GM12878 (cell line): ENCODE data around the gene RGS2. TPM values are rescaled to one million over a fixed set of nuclear protein-coding genes. Genes with fewer than 3 reads are reported as not detected.
A peak's percentile ranks its signal among the peaks of the same experiment; 100 is the strongest.

Experiments
- ATAC-seq: fragments of 200-7000 bp; cut with Tn5 transposase; 3 replicates; pipeline ENCODE4 v1.9.1; 2020; ENCODE audit warnings: mild to moderate bottlenecking, moderate library complexity
- BruUV-seq: library from RNA; stranded (reverse); fragments of 400-500 nt; replicated peaks from 2 replicates; lab custom pipeline; 2021; lab: Mats Ljungman, UMichigan
- CTCF ChIA-PET: fragments of 300-600 bp; sonication (Branson Sonifier 250); formaldehyde crosslinking; extraction: SDS; loops from one replicate; lab custom pipeline; 2021; ENCODE audit warnings: inconsistent platforms; lab: Yijun Ruan, JAX
- POLR2A ChIA-PET: fragments of 350-600 bp; formaldehyde crosslinking; extraction: SDS; loops from one replicate; lab custom pipeline; 2021; ENCODE audit warnings: inconsistent platforms; lab: Charles Lee
- RAD21 ChIA-PET: fragments of 300-600 bp; sonication (Branson Sonifier 250); formaldehyde crosslinking; loops from one replicate; lab custom pipeline; 2023; ENCODE audit warnings: antibody characterized with exemption; ENCODE audit not compliant: unreplicated experiment; lab: Charles Lee
- SMC1A ChIA-PET: fragments of 300-600 bp; sonication (Branson Sonifier 250); formaldehyde crosslinking; loops from one replicate; lab custom pipeline; 2023; ENCODE audit not compliant: unreplicated experiment, uncharacterized antibody; lab: Charles Lee
- DNase-seq: peaks from one replicate; pipeline ENCODE4 v3.0.0-alpha.2; 2011; ENCODE audit warnings: low read depth, low spot score
- FAIRE-seq: peaks from 3 replicates; lab custom pipeline; 2011; peaks lifted over from hg19 to GRCh38; lab: Jason Lieb, UNC
- H2AFZ ChIP-seq: 2 replicates; pipeline ENCODE4 v1.6.0; 2011; ENCODE audit warnings: low read depth, low read length, control low read depth; ENCODE audit not compliant: control insufficient read depth
- H3K27ac ChIP-seq: 2 replicates; pipeline ENCODE4 v1.5.1; 2011; ENCODE audit warnings: control low read depth; ENCODE audit not compliant: control insufficient read depth, insufficient read depth
- H3K27me3 ChIP-seq, 2 experiments: replicated peaks in 1 of 2; 2 replicates each; pipeline versions ENCODE4 v1.6.0 to v1.6.1; 2011; ENCODE audit warnings: low read length in 1 of 2; ENCODE audit not compliant: control insufficient read depth in 2 of 2, insufficient read depth in 2 of 2
- H3K36me3 ChIP-seq, 2 experiments: 2 replicates each; pipeline ENCODE4 v1.5.1; 2011; ENCODE audit warnings: low read length in 1 of 2; ENCODE audit not compliant: control insufficient read depth in 2 of 2, insufficient read depth in 2 of 2
- H3K4me1 ChIP-seq: 2 replicates; pipeline ENCODE4 v1.6.1; 2011; ENCODE audit warnings: mild to moderate bottlenecking, low read length, moderate library complexity, mixed read lengths; ENCODE audit not compliant: control insufficient read depth, insufficient read depth
- H3K4me2 ChIP-seq: 2 replicates; pipeline ENCODE4 v1.6.0; 2011; ENCODE audit warnings: control low read depth; ENCODE audit not compliant: control insufficient read depth, insufficient read depth
- H3K4me3 ChIP-seq: fragments of 200-600 bp; sonication (generic); 2 replicates; pipeline ENCODE4 v1.5.1; 2016
- H3K79me2 ChIP-seq: 2 replicates; pipeline ENCODE4 v1.6.0; 2011; ENCODE audit warnings: low read length; ENCODE audit not compliant: control insufficient read depth, insufficient read depth
- H3K9ac ChIP-seq: 2 replicates; pipeline ENCODE4 v1.8.0; 2011; ENCODE audit warnings: low read length, control low read depth, mixed read lengths; ENCODE audit not compliant: control insufficient read depth, insufficient read depth
- H3K9me3 ChIP-seq: replicated peaks from 3 replicates; pipeline ENCODE4 v1.5.1; 2011; ENCODE audit warnings: mild to moderate bottlenecking, low read length; ENCODE audit not compliant: control insufficient read depth, insufficient read depth
- H4K20me1 ChIP-seq: 2 replicates; pipeline ENCODE4 v1.6.0; 2011; ENCODE audit not compliant: control insufficient read depth, insufficient read depth
- BHLHE40 ChIP-seq, 2 experiments: fragments of 450-650 bp in 1 of 2; IDR thresholded peaks; 2 replicates each; pipeline ENCODE4 v1.6.1; 2011 to 2017; ENCODE audit warnings: low read depth in 2 of 2, borderline replicate concordance in 1 of 2, improper control_type of control experiment in 1 of 2, low read length in 1 of 2, mild to moderate bottlenecking in 1 of 2
- FOS ChIP-seq: IDR thresholded peaks from 3 replicates; pipeline ENCODE4 v1.6.1; 2011; ENCODE audit warnings: borderline replicate concordance; ENCODE audit not compliant: insufficient read length; ENCODE audit errors: extremely low read depth
- GABPA ChIP-seq: IDR thresholded peaks from 2 replicates; pipeline ENCODE4 v1.6.1; 2014; ENCODE audit warnings: antibody characterized with exemption, low read depth, mild to moderate bottlenecking, inconsistent platforms
- LARP7 ChIP-seq: fragments of 450-650 bp; IDR thresholded peaks from 2 replicates; pipeline ENCODE4 v1.6.1; 2017; ENCODE audit warnings: mild to moderate bottlenecking
- SMARCA5 ChIP-seq: fragments of 450-650 bp; IDR thresholded peaks from 2 replicates; pipeline ENCODE4 v1.6.1; 2017; ENCODE audit warnings: mild to moderate bottlenecking
- TARDBP ChIP-seq: IDR thresholded peaks from 2 replicates; pipeline ENCODE4 v1.6.1; 2016; ENCODE audit warnings: borderline replicate concordance
- TBL1XR1 ChIP-seq: IDR thresholded peaks from 2 replicates; pipeline ENCODE4 v1.6.1; 2012; ENCODE audit warnings: low read depth, low read length, improper control_type of control experiment
- USF1 ChIP-seq: IDR thresholded peaks from 2 replicates; pipeline ENCODE4 v1.6.1; 2011; ENCODE audit warnings: borderline replicate concordance, low read depth, mild to moderate bottlenecking, moderate library complexity, mixed read lengths, low read length; ENCODE audit not compliant: insufficient read depth; ENCODE audit errors: extremely low read length
- ZBTB11 ChIP-seq: fragments of 450-650 bp; formaldehyde crosslinking; IDR thresholded peaks from 2 replicates; pipeline ENCODE4 v1.5.0; 2022; ENCODE audit warnings: mild to moderate bottlenecking, missing genetic modification characterization
- ZBTB4 ChIP-seq: fragments of 450-650 bp; formaldehyde crosslinking; IDR thresholded peaks from 2 replicates; pipeline ENCODE4 v1.4.0; 2022; ENCODE audit warnings: mild to moderate bottlenecking, moderate library complexity
- WGBS: methylation state at CpG from one replicate; pipeline ENCODE4 v1.1.6; 2016; ENCODE audit warnings: low lambda C conversion rate; ENCODE audit not compliant: insufficient replicate concordance, insufficient coverage; ENCODE audit errors: missing lambda C conversion rate; 5-methylcytosine and 5-hydroxymethylcytosine counted together
- in situ Hi-C: fragments of 300-500 bp; cut with MboI; formaldehyde crosslinking; loops from 9 replicates; pipeline ENCODE4 v1.14.3; 2018; ENCODE audit warnings: mixed read lengths
- intact Hi-C: fragments of 100-400 bp; cut with micrococcal nuclease; formaldehyde crosslinking; loops from one replicate; pipeline ENCODE4 v1.14.2; 2022; ENCODE audit not compliant: unreplicated experiment
- polyA plus RNA-seq, 11 experiments: library from polyadenylated mRNA; depleted of rRNA in 4 of 11; unstranded in 6 of 11; stranded (reverse) in 5 of 11; fragments of >200 nt; fragmentation: Nextera tagmentation in 4 of 11; fragmentation: Illumina TruSeq in 1 of 11; extraction: Ambion mirVana in 4 of 11; extraction: Trizol in 1 of 11; gene quantifications; 1 replicate in 1 of 11; 2 replicates in 10 of 11; pipeline versions ENCODE4 v1.2.1 to v1.2.3, GENCODE V29; 2011 to 2016; ENCODE audit warnings: inconsistent platforms in 2 of 11, missing spikeins in 2 of 11, low read depth in 1 of 11
- total RNA-seq, 4 experiments: library from RNA; depleted of rRNA in 3 of 4; stranded (reverse); fragments of >200 nt in 3 of 4; fragmentation: Illumina TruSeq in 1 of 4; extraction: Trizol in 1 of 4; gene quantifications; 2 replicates each; pipeline versions ENCODE4 v1.2.1 to v1.2.3, GENCODE V29; 2013 to 2021
- TF ChIP-seq, protein P1 (sequence below): IDR thresholded peaks from 2 replicates; pipeline ENCODE4 v1.6.1; 2011; ENCODE audit warnings: borderline replicate concordance, low read depth, mild to moderate bottlenecking, moderate library complexity, low read length; ENCODE audit not compliant: insufficient read depth, poor library complexity, severe bottlenecking
- TF ChIP-seq, protein P2 (sequence below): fragments of 450-650 bp; IDR thresholded peaks from 2 replicates; pipeline ENCODE4 v1.6.1; 2017; ENCODE audit warnings: borderline replicate concordance

The RGS2 gene
- total and polyA plus RNA-seq, 10 of the 15 experiments (the other 5 are each of a cell fraction or from before 2014, with no cell fraction given) = 0.27 to 2.3 (median 0.98) TPM

DNA sequence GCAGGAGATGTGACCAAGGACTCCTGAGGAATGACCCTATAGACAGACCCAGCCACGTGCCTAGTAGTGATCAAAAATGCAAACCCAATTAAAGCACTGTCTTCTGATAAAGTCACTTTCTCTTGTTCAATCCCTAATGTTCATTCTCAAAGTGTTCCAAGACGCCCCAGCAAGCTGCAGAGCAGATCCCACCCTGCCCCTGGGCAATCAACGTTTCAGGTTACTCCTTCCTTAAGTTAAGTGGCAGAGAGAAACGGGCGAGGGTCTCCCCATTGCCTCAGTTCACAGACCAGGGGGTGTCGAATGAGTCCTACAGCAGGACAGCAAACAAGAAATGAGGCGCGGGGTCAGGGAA, 699 bp upstream of the RGS2 start:
- no peak for FAIRE-seq
- CTCF ChIA-PET = interaction anchor here (0.9 to 13.5 kb wide), 21 partner anchors 7 to 356 kb away, joined by 3 to 168 read pairs (median 7); partner anchors contain the start of gene CDC73
- POLR2A ChIA-PET = interaction anchor here (1.8 kb wide), 1 partner anchor 248 kb away, joined by 6 read pairs; no protein-coding TSS in a partner anchor
- Histone ChIP-seq H3K9ac (peak overlapping the region; percentile 17; the same call in 1 of the 2 replicates), H3K79me2 (no peaks in the 10 kb centered on the region), H2AFZ (peak overlapping the region; percentile 77), H3K4me2 (peak overlapping the region; percentile 52), H3K27ac (no peak overlapping the region), H3K4me1 (peaks cover 11% of the 10 kb centered on the region), H3K4me3 (peak overlapping the region; percentile 66), H3K9me3 (no peaks in the 10 kb centered on the region), H3K27me3 (peaks cover 0 to 5% of the 10 kb centered on the region in 2 experiments; a peak in 2 of 4 replicates), H3K36me3 (no peaks in the 10 kb centered on the region), H4K20me1 (no peaks in the 10 kb centered on the region)
- RAD21 ChIA-PET = interaction anchor here (1.0 to 6.2 kb wide), 13 partner anchors 75 to 332 kb away, joined by 3 to 61 read pairs (median 4); no protein-coding TSS in a partner anchor
- in situ Hi-C loops = loop anchor here (5.0 kb wide), 1 partner anchor 209 kb away; no protein-coding TSS in a partner anchor
- no peak for DNase-seq
- SMC1A ChIA-PET = interaction anchor here (1.0 to 13.8 kb wide), 16 partner anchors 7 to 333 kb away, joined by 3 to 114 read pairs (median 8); partner anchors contain the start of genes CDC73, RO60 and UCHL5
- intact Hi-C loops = loop anchor here (2.0 to 5.0 kb wide), 2 partner anchors 196 to 313 kb away; no protein-coding TSS in a partner anchor
- TSS peak; percentile 86 for BruUV-seq
- no peak for ATAC-seq
- 2% methylated on average over 8 of the region's 8 CpGs for WGBS
- TF ChIP-seq USF1 (no peak), ZBTB11 (CRISPR knock-in tag) (no peak), ZBTB4 (CRISPR knock-in tag) (no peak), TBL1XR1 (no peak), BHLHE40 (IDR thresholded peaks at IDR 0.05; ENCODE audit: borderline replicate concordance in 1 of 2, low read depth in 2 of 2, low read length in 1 of 2) (no peak), FOS (no peak), TARDBP (no peak), LARP7 (no peak), GABPA (no peak), SMARCA5 (no peak)
- TF ChIP-seq, protein P1, sequence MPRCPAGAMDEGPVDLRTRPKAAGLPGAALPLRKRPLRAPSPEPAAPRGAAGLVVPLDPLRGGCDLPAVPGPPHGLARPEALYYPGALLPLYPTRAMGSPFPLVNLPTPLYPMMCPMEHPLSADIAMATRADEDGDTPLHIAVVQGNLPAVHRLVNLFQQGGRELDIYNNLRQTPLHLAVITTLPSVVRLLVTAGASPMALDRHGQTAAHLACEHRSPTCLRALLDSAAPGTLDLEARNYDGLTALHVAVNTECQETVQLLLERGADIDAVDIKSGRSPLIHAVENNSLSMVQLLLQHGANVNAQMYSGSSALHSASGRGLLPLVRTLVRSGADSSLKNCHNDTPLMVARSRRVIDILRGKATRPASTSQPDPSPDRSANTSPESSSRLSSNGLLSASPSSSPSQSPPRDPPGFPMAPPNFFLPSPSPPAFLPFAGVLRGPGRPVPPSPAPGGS = no peak
- TF ChIP-seq, protein P2, sequence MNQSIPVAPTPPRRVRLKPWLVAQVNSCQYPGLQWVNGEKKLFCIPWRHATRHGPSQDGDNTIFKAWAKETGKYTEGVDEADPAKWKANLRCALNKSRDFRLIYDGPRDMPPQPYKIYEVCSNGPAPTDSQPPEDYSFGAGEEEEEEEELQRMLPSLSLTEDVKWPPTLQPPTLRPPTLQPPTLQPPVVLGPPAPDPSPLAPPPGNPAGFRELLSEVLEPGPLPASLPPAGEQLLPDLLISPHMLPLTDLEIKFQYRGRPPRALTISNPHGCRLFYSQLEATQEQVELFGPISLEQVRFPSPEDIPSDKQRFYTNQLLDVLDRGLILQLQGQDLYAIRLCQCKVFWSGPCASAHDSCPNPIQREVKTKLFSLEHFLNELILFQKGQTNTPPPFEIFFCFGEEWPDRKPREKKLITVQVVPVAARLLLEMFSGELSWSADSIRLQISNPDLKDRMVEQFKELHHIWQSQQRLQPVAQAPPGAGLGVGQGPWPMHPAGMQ = no peak
